Mesenchymal stem cell (in vitro differentiated cells and primary cell): ENCODE data around the gene ATF7.

Experiments used
- DNase-seq: peaks from one replicate; pipeline ENCODE4 v3.0.0-alpha.2; 2013
- H2AFZ ChIP-seq: one replicate; pipeline ENCODE4 v1.6.1; 2013; ENCODE audit warnings: low read depth, mild to moderate bottlenecking, control low read depth, inconsistent platforms, low read length, moderate library complexity
- H2AK5ac ChIP-seq: 2 replicates; pipeline ENCODE4 v1.6.1; 2013; ENCODE audit warnings: low read length, moderate library complexity, mild to moderate bottlenecking, inconsistent platforms; ENCODE audit not compliant: severe bottlenecking
- H2BK120ac ChIP-seq: one replicate; pipeline ENCODE4 v1.6.1; 2013; ENCODE audit warnings: low read depth, mild to moderate bottlenecking, inconsistent platforms, low read length, moderate library complexity
- H2BK12ac ChIP-seq, 2 experiments: one replicate each; pipeline ENCODE4 v1.6.1; 2013; ENCODE audit warnings: inconsistent platforms in 2 of 2, low read length in 2 of 2, mild to moderate bottlenecking in 2 of 2, moderate library complexity in 2 of 2, control low read depth in 1 of 2
- H2BK15ac ChIP-seq: one replicate; pipeline ENCODE4 v1.6.1; 2013; ENCODE audit warnings: mild to moderate bottlenecking, low read depth, inconsistent platforms; ENCODE audit not compliant: poor library complexity, severe bottlenecking
- H2BK5ac ChIP-seq: 2 replicates; pipeline ENCODE4 v1.6.1; 2013; ENCODE audit warnings: low read depth, mild to moderate bottlenecking, low read length, control low read depth, inconsistent platforms; ENCODE audit not compliant: poor library complexity, severe bottlenecking
- H3K14ac ChIP-seq, 2 experiments: one replicate each; pipeline ENCODE4 v1.6.1; 2013; ENCODE audit warnings: inconsistent platforms in 2 of 2, low read length in 2 of 2, control low read depth in 1 of 2, mild to moderate bottlenecking in 1 of 2, moderate library complexity in 1 of 2
- H3K18ac ChIP-seq, 2 experiments: one replicate each; pipeline ENCODE4 v1.6.1; 2013; ENCODE audit warnings: inconsistent platforms in 2 of 2, low read length in 2 of 2, control low read depth in 1 of 2, low read depth in 1 of 2, mild to moderate bottlenecking in 1 of 2
- H3K23ac ChIP-seq, 2 experiments: one replicate each; pipeline ENCODE4 v1.6.1; 2013; ENCODE audit warnings: inconsistent platforms in 2 of 2, low read length in 2 of 2, mild to moderate bottlenecking in 2 of 2, moderate library complexity in 2 of 2, control low read depth in 1 of 2
- H3K27ac ChIP-seq: 2 replicates; pipeline ENCODE4 v1.5.1; 2013; ENCODE audit warnings: mild to moderate bottlenecking, moderate library complexity, low read length, control low read depth, inconsistent platforms; ENCODE audit not compliant: poor library complexity, severe bottlenecking
- H3K27me3 ChIP-seq, 2 experiments: 2 replicates each; pipeline versions ENCODE4 v1.6.1 to v1.7.0; 2013; ENCODE audit warnings: low read length in 2 of 2, mild to moderate bottlenecking in 2 of 2, moderate library complexity in 2 of 2, control low read depth in 1 of 2, inconsistent platforms in 1 of 2; ENCODE audit not compliant: control insufficient read depth in 1 of 2, insufficient read depth in 1 of 2
- H3K36me3 ChIP-seq, 2 experiments: 2 replicates each; pipeline versions ENCODE4 v1.6.1 to v1.7.0; 2013; ENCODE audit warnings: low read length in 2 of 2, control low read depth in 1 of 2, inconsistent platforms in 1 of 2, low read depth in 1 of 2, mild to moderate bottlenecking in 1 of 2; ENCODE audit not compliant: insufficient read depth in 2 of 2, control insufficient read depth in 1 of 2
- H3K4ac ChIP-seq, 2 experiments: one replicate each; pipeline ENCODE4 v1.6.1; 2013; ENCODE audit warnings: inconsistent platforms in 2 of 2, low read length in 2 of 2, mild to moderate bottlenecking in 2 of 2, moderate library complexity in 2 of 2, control low read depth in 1 of 2, low read depth in 1 of 2
- H3K4me1 ChIP-seq: 2 replicates; pipeline ENCODE4 v1.6.1; 2013; ENCODE audit warnings: low read depth, low read length, control low read depth; ENCODE audit not compliant: control insufficient read depth, insufficient read depth
- H3K4me2 ChIP-seq: 2 replicates; pipeline ENCODE4 v1.6.1; 2013; ENCODE audit warnings: low read length, mild to moderate bottlenecking, inconsistent platforms; ENCODE audit not compliant: poor library complexity, severe bottlenecking
- H3K4me3 ChIP-seq, 2 experiments: 2 replicates each; pipeline versions ENCODE4 v1.5.1 to v1.7.0; 2013; ENCODE audit warnings: low read length in 2 of 2, mild to moderate bottlenecking in 2 of 2, control low read depth in 1 of 2, low read depth in 1 of 2; ENCODE audit not compliant: insufficient read depth in 1 of 2
- H3K79me1 ChIP-seq: replicated peaks from 2 replicates; pipeline ENCODE4 v1.6.1; 2013; ENCODE audit warnings: mild to moderate bottlenecking, control low read depth, low read length, inconsistent platforms; ENCODE audit not compliant: poor library complexity, severe bottlenecking
- H3K9ac ChIP-seq: 2 replicates; pipeline ENCODE4 v1.7.0; 2013; ENCODE audit warnings: mild to moderate bottlenecking, low read length, moderate library complexity
- H3K9me3 ChIP-seq: 2 replicates; pipeline ENCODE4 v1.7.0; 2013; ENCODE audit warnings: mild to moderate bottlenecking, low read length; ENCODE audit not compliant: control insufficient read depth
- H4K8ac ChIP-seq: one replicate; pipeline ENCODE4 v1.6.1; 2013; ENCODE audit warnings: inconsistent platforms, mild to moderate bottlenecking, low read length, moderate library complexity
- H4K91ac ChIP-seq: one replicate; pipeline ENCODE4 v1.6.1; 2013; ENCODE audit warnings: mild to moderate bottlenecking, low read length, inconsistent platforms
- WGBS: methylation state at CpG from one replicate; pipeline ENCODE4 v1.1.7; 2013; ENCODE audit warnings: mixed read lengths; 5-methylcytosine and 5-hydroxymethylcytosine counted together

Gene ATF7

GRCh38 chr12:53625373-53625945, 723 bp downstream of the ATF7 start:
- H2BK5ac ChIP-seq: no peak overlapping the region
- WGBS: 40% methylated on average over 3 of the region's 5 CpGs
- no peaks in the 10 kb centered on the region for H3K27me3 ChIP-seq
- H3K18ac ChIP-seq: peak overlapping the region; percentile 46 to 64
- no peak for DNase-seq
- H3K23ac ChIP-seq: no peak overlapping the region
- H2BK15ac ChIP-seq: no peak overlapping the region
- no peak overlapping the region for H2AFZ ChIP-seq
- H3K14ac ChIP-seq: no peak overlapping the region
- H4K91ac ChIP-seq: no peak overlapping the region
- H3K9me3 ChIP-seq: no peaks in the 10 kb centered on the region
- peak overlapping the region; percentile 34 for H3K27ac ChIP-seq
- peak overlapping the region; percentile 82 for H3K4me2 ChIP-seq
- H2BK12ac ChIP-seq: peak overlapping the region in 1 of 2 experiments; percentile 25
- H2BK120ac ChIP-seq: no peak overlapping the region
- H3K36me3 ChIP-seq: peaks cover 0 to 6% of the 10 kb centered on the region in 2 experiments
- peak overlapping the region; percentile 98 for H3K9ac ChIP-seq
- H3K4me3 ChIP-seq: peak overlapping the region; percentile 39 to 91
- H2AK5ac ChIP-seq: peak overlapping the region; percentile 66
- peaks cover 1% of the 10 kb centered on the region for H3K4me1 ChIP-seq
- H4K8ac ChIP-seq: peak overlapping the region; percentile 45
- H3K4ac ChIP-seq: peak overlapping the region; percentile 76 to 85
- peaks cover 2% of the 10 kb centered on the region for H3K79me1 ChIP-seq

GRCh38 chr12:53624956-53625355, 1.2 kb downstream of the ATF7 start:
- Histone ChIP-seq H3K9ac (peak overlapping the region; percentile 98), H2AFZ (no peak overlapping the region), H3K4ac (peak overlapping the region; percentile 24 to 85), H3K4me2 (peak overlapping the region; percentile 82), H3K18ac (peak overlapping the region; percentile 46 to 64), H2AK5ac (peak overlapping the region; percentile 66), H3K27ac (no peak overlapping the region), H3K27me3 (no peaks in the 10 kb centered on the region), H4K8ac (peak overlapping the region; percentile 12), H3K23ac (no peak overlapping the region), H3K4me1 (peaks cover 1% of the 10 kb centered on the region), H4K91ac (no peak overlapping the region), H3K79me1 (peaks cover 2% of the 10 kb centered on the region), H2BK120ac (no peak overlapping the region), H2BK5ac (no peak overlapping the region), H3K36me3 (peaks cover 0 to 6% of the 10 kb centered on the region in 2 experiments), H3K4me3 (peak overlapping the region in 1 of 2 experiments; percentile 91), H2BK12ac (no peak overlapping the region), H2BK15ac (no peak overlapping the region), H3K14ac (no peak overlapping the region), H3K9me3 (no peaks in the 10 kb centered on the region)
- 70% methylated on average over 4 of the region's 4 CpGs for WGBS
- peak; percentile 49 for DNase-seq

GRCh38 chr12:53624458-53624857, 1.7 kb downstream of the ATF7 start:
- Histone ChIP-seq H3K14ac (no peak overlapping the region), H2BK12ac (no peak overlapping the region), H3K79me1 (peaks cover 2% of the 10 kb centered on the region), H3K9me3 (no peaks in the 10 kb centered on the region), H4K91ac (no peak overlapping the region), H3K18ac (no peak overlapping the region), H3K23ac (no peak overlapping the region), H3K4me1 (peaks cover 1% of the 10 kb centered on the region), H3K27me3 (no peaks in the 10 kb centered on the region), H3K9ac (peak overlapping the region; percentile 98), H3K36me3 (peaks cover 0 to 6% of the 10 kb centered on the region in 2 experiments), H3K4me2 (peak overlapping the region; percentile 82), H2AFZ (no peak overlapping the region), H2BK5ac (no peak overlapping the region), H3K4me3 (peak overlapping the region in 1 of 2 experiments; percentile 91), H4K8ac (no peak overlapping the region), H2BK120ac (no peak overlapping the region), H3K4ac (no peak overlapping the region), H2AK5ac (no peak overlapping the region), H3K27ac (peak overlapping the region; percentile 23), H2BK15ac (no peak overlapping the region)
- WGBS: 75% methylated on average over 3 of the region's 3 CpGs
- peak; percentile 51 for DNase-seq

GRCh38 chr12:53623548-53624385, 2.4 kb downstream of the ATF7 start:
- peak; percentile 59 for DNase-seq
- H3K4me2 ChIP-seq: peak overlapping the region; percentile 70
- H3K4me3 ChIP-seq: peak overlapping the region in 1 of 2 experiments; percentile 91
- no peak overlapping the region for H3K23ac ChIP-seq
- no peaks in the 10 kb centered on the region for H3K9me3 ChIP-seq
- H3K18ac ChIP-seq: peak overlapping the region in 1 of 2 experiments; percentile 33
- H2BK5ac ChIP-seq: no peak overlapping the region
- peak overlapping the region; percentile 49 for H2BK120ac ChIP-seq
- H3K4me1 ChIP-seq: peaks cover 4% of the 10 kb centered on the region
- 70% methylated on average over 5 of the region's 7 CpGs for WGBS
- no peak overlapping the region for H2BK12ac ChIP-seq
- peak overlapping the region; percentile 39 for H4K91ac ChIP-seq
- H3K79me1 ChIP-seq: peaks cover 2% of the 10 kb centered on the region
- H2AK5ac ChIP-seq: no peak overlapping the region
- no peak overlapping the region for H4K8ac ChIP-seq
- H3K14ac ChIP-seq: no peak overlapping the region
- no peak overlapping the region for H2BK15ac ChIP-seq
- H3K4ac ChIP-seq: peak overlapping the region in 1 of 2 experiments; percentile 51
- peak overlapping the region; percentile 98 for H3K9ac ChIP-seq
- H3K27me3 ChIP-seq: no peaks in the 10 kb centered on the region
- peaks cover 0 to 6% of the 10 kb centered on the region in 2 experiments for H3K36me3 ChIP-seq
- H2AFZ ChIP-seq: no peak overlapping the region
- H3K27ac ChIP-seq: peak overlapping the region; percentile 61
